Activated CD8-positive, alpha-beta T cell treated with anti-CD3 and anti-CD28 coated beads for 36 hours (primary cell): Measurements from ENCODE around the gene COLEC12. TPM values are rescaled to one million over a fixed set of nuclear protein-coding genes. Genes with fewer than 3 reads are reported as not detected.

Source experiments
- ATAC-seq: fragments of 200-7000 bp; cut with Tn5 transposase; one replicate; pipeline ENCODE4 v1.10.0; 2021; ENCODE audit warnings: mild to moderate bottlenecking, moderate library complexity
- CTCF ChIA-PET: fragments of 350-600 bp; sonication (Branson Sonifier 250); formaldehyde crosslinking; loops from one replicate; lab custom pipeline; 2021; ENCODE audit warnings: antibody characterized with exemption; lab: Charles Lee
- POLR2A ChIA-PET: fragments of 350-600 bp; sonication (Branson Sonifier 250); formaldehyde crosslinking; loops from one replicate; lab custom pipeline; 2021; ENCODE audit warnings: antibody characterized with exemption; lab: Charles Lee
- DNase-seq: peaks from one replicate; pipeline ENCODE4 v3.0.0-alpha.2; 2020
- H3K27ac Mint-ChIP-seq: one replicate; pipeline ENCODE4 v1.8.0; 2021; ENCODE audit warnings: mild to moderate bottlenecking, mixed read lengths
- H3K27me3 Mint-ChIP-seq: one replicate; pipeline ENCODE4 v1.8.0; 2021; ENCODE audit warnings: mixed read lengths
- H3K36me3 Mint-ChIP-seq: one replicate; pipeline ENCODE4 v1.8.0; 2021; ENCODE audit warnings: low read depth, mixed read lengths
- H3K4me1 Mint-ChIP-seq: one replicate; pipeline ENCODE4 v1.8.0; 2021; ENCODE audit warnings: low read depth, mixed read lengths
- H3K4me3 Mint-ChIP-seq: one replicate; pipeline ENCODE4 v1.8.0; 2021; ENCODE audit warnings: mild to moderate bottlenecking, moderate library complexity, mixed read lengths
- H3K9me3 Mint-ChIP-seq: one replicate; pipeline ENCODE4 v1.8.0; 2021; ENCODE audit warnings: mixed read lengths
- intact Hi-C: fragments of 100-400 bp; cut with micrococcal nuclease; formaldehyde crosslinking; loops from one replicate; pipeline ENCODE4 v1.10.0; 2022
- total RNA-seq, 2 experiments: library from RNA; stranded (reverse); gene quantifications; one replicate each; pipeline ENCODE4 v1.2.3, GENCODE V29; 2021
- TF ChIP-seq, protein P1 (sequence below): fragments of 200-600 bp; IDR thresholded peaks from one replicate; pipeline ENCODE4 v1.8.0; 2022; ENCODE audit warnings: antibody characterized with exemption, mild to moderate bottlenecking

COLEC12 gene
- total RNA-seq, 2 experiments from 2014 or later = not detected

DNA sequence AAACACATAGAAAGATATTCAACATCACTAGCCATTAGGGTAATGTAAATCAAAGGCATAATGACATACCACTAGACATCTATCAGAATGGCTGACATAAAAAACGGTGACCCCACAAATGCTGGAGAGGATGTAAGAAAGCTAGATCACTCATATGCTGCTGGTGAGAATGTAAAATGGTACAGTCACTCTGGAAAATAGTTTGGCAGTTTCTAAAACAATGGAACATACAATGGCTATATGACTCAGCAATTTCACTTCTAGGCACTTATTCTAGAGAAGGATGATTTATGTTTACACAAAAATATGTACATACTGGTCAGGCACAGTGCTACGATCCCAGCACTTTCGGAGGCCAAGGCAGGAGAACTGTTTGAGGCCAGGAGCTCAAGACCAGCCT, 87.3 kb downstream of the COLEC12 start:
- intact Hi-C loops = no loop called here

DNA sequence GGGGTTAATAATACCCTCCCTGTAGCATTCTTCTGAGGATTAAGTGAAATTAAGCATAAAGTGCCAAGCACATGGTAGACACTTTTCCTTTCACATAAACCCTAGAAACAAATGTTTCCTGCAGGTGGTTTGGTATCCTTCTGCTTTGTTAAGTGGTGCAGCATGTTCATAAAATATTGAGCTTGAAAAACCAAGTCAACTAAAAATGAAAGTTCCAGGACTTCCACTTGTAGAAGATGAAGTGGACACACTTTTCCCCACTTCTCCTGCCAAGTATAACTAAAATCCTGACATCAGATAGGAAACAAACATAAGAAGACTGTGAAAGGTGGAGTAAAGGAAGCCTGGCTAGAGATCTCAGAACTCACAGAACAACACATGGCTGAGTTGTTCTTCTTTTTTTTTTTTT, 90.5 kb downstream of the COLEC12 start:
- ChIA-PET POLR2A (no interaction called here), CTCF (interaction anchor here (1.3 to 1.4 kb wide), 2 partner anchors 28 to 68 kb away, joined by 3 read pairs; no protein-coding TSS in a partner anchor)
- no peak overlapping the region for H3K27ac Mint-ChIP-seq
- H3K36me3 Mint-ChIP-seq = no peaks in the 10 kb centered on the region
- peaks cover 7% of the 10 kb centered on the region for H3K9me3 Mint-ChIP-seq
- TF ChIP-seq, protein P1, sequence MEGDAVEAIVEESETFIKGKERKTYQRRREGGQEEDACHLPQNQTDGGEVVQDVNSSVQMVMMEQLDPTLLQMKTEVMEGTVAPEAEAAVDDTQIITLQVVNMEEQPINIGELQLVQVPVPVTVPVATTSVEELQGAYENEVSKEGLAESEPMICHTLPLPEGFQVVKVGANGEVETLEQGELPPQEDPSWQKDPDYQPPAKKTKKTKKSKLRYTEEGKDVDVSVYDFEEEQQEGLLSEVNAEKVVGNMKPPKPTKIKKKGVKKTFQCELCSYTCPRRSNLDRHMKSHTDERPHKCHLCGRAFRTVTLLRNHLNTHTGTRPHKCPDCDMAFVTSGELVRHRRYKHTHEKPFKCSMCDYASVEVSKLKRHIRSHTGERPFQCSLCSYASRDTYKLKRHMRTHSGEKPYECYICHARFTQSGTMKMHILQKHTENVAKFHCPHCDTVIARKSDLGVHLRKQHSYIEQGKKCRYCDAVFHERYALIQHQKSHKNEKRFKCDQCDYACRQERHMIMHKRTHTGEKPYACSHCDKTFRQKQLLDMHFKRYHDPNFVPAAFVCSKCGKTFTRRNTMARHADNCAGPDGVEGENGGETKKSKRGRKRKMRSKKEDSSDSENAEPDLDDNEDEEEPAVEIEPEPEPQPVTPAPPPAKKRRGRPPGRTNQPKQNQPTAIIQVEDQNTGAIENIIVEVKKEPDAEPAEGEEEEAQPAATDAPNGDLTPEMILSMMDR = no peak
- intact Hi-C loops = no loop called here
- DNase-seq (no peak), ATAC-seq (no peak)
- no peak overlapping the region for H3K4me3 Mint-ChIP-seq
- H3K4me1 Mint-ChIP-seq = no peaks in the 10 kb centered on the region
- peaks cover 13% of the 10 kb centered on the region for H3K27me3 Mint-ChIP-seq

More for the DNA sequence above, 87.3 kb downstream of the COLEC12 start:
- TF ChIP-seq, protein P1 = no peak
- H3K4me3 Mint-ChIP-seq = no peak overlapping the region
- no peaks in the 10 kb centered on the region for H3K9me3 Mint-ChIP-seq
- no peak overlapping the region for H3K27ac Mint-ChIP-seq
- DNase-seq = no peak
- H3K27me3 Mint-ChIP-seq = peaks cover 15% of the 10 kb centered on the region
- CTCF ChIA-PET = no interaction called here
- POLR2A ChIA-PET = no interaction called here
- ATAC-seq = no peak
- no peaks in the 10 kb centered on the region for H3K36me3 Mint-ChIP-seq
- no peaks in the 10 kb centered on the region for H3K4me1 Mint-ChIP-seq

DNA sequence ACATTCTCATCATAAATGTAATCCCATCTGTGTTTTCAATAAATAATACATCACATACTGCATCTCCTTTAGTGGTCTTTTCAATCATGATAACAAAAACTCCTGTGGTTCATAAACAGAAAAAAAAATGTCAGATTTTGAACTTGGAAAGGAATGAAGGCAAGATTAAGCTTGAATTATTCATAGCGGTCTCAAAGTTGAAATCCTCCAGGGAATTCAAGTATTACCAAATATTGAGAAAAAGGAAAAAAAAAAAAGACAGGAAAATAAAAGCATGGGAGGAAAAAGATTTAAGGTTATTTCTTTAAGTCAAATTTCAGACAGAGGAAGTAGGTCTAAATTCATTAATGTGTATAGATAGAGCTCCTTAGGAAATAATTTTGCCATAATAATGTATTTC, 92.1 kb downstream of the COLEC12 start:
- TF ChIP-seq, protein P1 = no peak
- Mint-ChIP-seq H3K4me3 (no peak overlapping the region), H3K36me3 (no peaks in the 10 kb centered on the region), H3K27ac (no peak overlapping the region), H3K4me1 (no peaks in the 10 kb centered on the region), H3K9me3 (peaks cover 8% of the 10 kb centered on the region), H3K27me3 (peaks cover 13% of the 10 kb centered on the region)
- no peak for DNase-seq
- intact Hi-C loops = no loop called here
- ATAC-seq = no peak
- POLR2A ChIA-PET = interaction anchor here (0.6 kb wide), 1 partner anchor 267 kb away, joined by 3 read pairs; no protein-coding TSS in a partner anchor
- CTCF ChIA-PET = no interaction called here

DNA sequence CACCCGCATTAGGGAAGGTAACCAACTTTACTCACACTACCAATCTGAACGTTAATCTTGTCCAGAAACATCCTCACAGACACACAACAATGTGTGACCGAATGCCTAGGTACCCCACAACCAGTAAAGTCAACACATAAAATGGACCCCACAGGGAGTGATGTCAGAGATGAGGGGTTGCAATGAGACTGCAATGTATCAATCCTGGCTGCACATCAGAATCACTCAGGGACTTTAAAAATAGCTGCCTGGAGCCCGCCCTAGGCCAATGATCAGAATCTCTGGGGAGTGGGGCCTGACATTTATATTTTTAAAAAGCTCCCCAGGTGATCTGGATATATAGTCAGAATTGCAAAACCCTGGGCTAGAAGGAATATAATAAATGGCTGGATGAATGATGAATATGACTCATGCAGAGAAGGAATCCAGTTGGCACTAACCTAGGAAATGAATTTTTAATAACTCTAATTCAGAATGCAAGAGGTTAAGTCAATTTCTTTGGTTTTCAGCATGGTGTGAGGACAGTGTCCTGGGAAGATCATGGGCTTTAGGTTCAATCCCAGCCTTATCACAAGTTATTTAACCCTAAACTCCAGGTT, 92.8 kb downstream of the COLEC12 start:
- TF ChIP-seq, protein P1 = no peak
- Mint-ChIP-seq H3K27ac (no peak overlapping the region), H3K27me3 (peaks cover 10% of the 10 kb centered on the region), H3K4me1 (no peaks in the 10 kb centered on the region), H3K9me3 (peaks cover 8% of the 10 kb centered on the region), H3K4me3 (no peak overlapping the region), H3K36me3 (no peaks in the 10 kb centered on the region)
- DNase-seq (no peak), ATAC-seq (no peak)
- intact Hi-C loops = no loop called here
- POLR2A ChIA-PET = interaction anchor here (0.6 kb wide), 1 partner anchor 266 kb away, joined by 3 read pairs; no protein-coding TSS in a partner anchor
- CTCF ChIA-PET = no interaction called here

DNA sequence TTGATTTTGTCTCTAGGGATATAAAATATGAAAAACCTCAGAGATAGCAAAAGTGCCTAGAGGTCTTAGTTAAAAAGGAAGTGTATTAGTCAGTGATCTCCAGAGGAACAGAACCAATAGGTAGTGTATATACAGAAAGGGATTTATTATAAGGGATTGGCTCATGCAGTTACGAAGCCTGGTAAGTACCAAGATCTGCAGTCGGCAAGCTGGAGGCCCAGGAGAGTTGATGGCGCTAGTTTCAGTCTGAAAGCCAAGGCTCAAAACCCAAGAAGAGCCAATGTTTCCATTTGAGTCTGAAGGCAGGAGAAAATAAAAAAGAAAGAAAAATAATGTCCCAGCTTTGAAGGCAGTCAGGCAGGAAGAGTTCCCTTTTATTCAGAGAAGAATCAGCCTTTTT, 93.3 kb downstream of the COLEC12 start:
- H3K4me3 Mint-ChIP-seq = no peak overlapping the region
- ChIA-PET POLR2A (no interaction called here), CTCF (no interaction called here)
- H3K4me1 Mint-ChIP-seq = no peaks in the 10 kb centered on the region
- no peaks in the 10 kb centered on the region for H3K36me3 Mint-ChIP-seq
- no peak overlapping the region for H3K27ac Mint-ChIP-seq
- intact Hi-C loops = no loop called here
- peaks cover 10% of the 10 kb centered on the region for H3K27me3 Mint-ChIP-seq
- H3K9me3 Mint-ChIP-seq = peaks cover 8% of the 10 kb centered on the region
- TF ChIP-seq, protein P1 = no peak
- ATAC-seq (no peak), DNase-seq (no peak)
